Activated naive CD4-positive, alpha-beta T cell (primary cell): ENCODE data around the gene MYO3A.
"Not testable (repeated sequence)": the region's sequence is repeated elsewhere in the genome, so short reads cannot be mapped to it uniquely, and the experiment has no call there.

Experiments used
- DNase-seq, 4 experiments: peaks; one replicate each; lab custom pipeline; 2025; lab: John Stamatoyannopoulos, UW

MYO3A gene

GRCh38 chr10:26081459-26081858 lies 147.4 kb downstream of the MYO3A start:
- DNase-seq, result no peak

- no peak for DNase-seq
These were observed 151.5 kb downstream of the MYO3A start for GRCh38 chr10:26085549-26085948.

- DNase-seq, result no peak
These were observed 153.6 kb downstream of the MYO3A start for GRCh38 chr10:26087666-26088065.

GRCh38 chr10:26090026-26090425 lies 156.0 kb downstream of the MYO3A start:
- no peak for DNase-seq

- no peak for DNase-seq
These were observed 156.7 kb downstream of the MYO3A start for GRCh38 chr10:26090762-26091161.

- DNase-seq, result no peak
These were observed 159.2 kb downstream of the MYO3A start for GRCh38 chr10:26093229-26093628.

GRCh38 chr10:26095781-26096180 lies 161.8 kb downstream of the MYO3A start:
- DNase-seq, result no peak

GRCh38 chr10:26097549-26097948 lies 163.5 kb downstream of the MYO3A start:
- not testable (repeated sequence) for DNase-seq

GRCh38 chr10:26112532-26112931 lies 178.5 kb downstream of the MYO3A start:
- DNase-seq, result no peak

- no peak for DNase-seq
These were observed 204.6 kb downstream of the MYO3A start for GRCh38 chr10:26138613-26139012.

GRCh38 chr10:26156019-26156418 lies 222.0 kb downstream of the MYO3A start:
- no peak for DNase-seq

- no peak for DNase-seq
These were observed 223.7 kb downstream of the MYO3A start for GRCh38 chr10:26157734-26158133.

- DNase-seq, result no peak
These were observed 235.4 kb downstream of the MYO3A start for GRCh38 chr10:26169466-26169865.

GRCh38 chr10:26172131-26172530 lies 238.1 kb downstream of the MYO3A start:
- DNase-seq, result no peak

GRCh38 chr10:26173837-26174236 lies 239.8 kb downstream of the MYO3A start:
- no peak for DNase-seq

GRCh38 chr10:26177341-26177740 lies 243.3 kb downstream of the MYO3A start:
- no peak for DNase-seq

- DNase-seq, result no peak
These were observed 260.2 kb downstream of the MYO3A start for GRCh38 chr10:26194275-26194674.

GRCh38 chr10:26197248-26197647 lies 263.2 kb downstream of the MYO3A start:
- no peak for DNase-seq

- no peak for DNase-seq
These were observed 264.1 kb downstream of the MYO3A start for GRCh38 chr10:26198119-26198518.

GRCh38 chr10:26199841-26200240 lies 265.8 kb downstream of the MYO3A start:
- DNase-seq, result no peak

- no peak for DNase-seq
These were observed 271.2 kb downstream of the MYO3A start for GRCh38 chr10:26205223-26205622.

- no peak for DNase-seq
These were observed 277.9 kb downstream of the MYO3A start for GRCh38 chr10:26211781-26212444.

GRCh38 chr10:26212511-26212910 lies 278.5 kb downstream of the MYO3A start:
- DNase-seq, result no peak

- no peak for DNase-seq
These were observed 279.2 kb downstream of the MYO3A start for GRCh38 chr10:26213157-26213800.
